Measurements from ENCODE around the gene UTY. TPM values are rescaled to one million over a fixed set of nuclear protein-coding genes. Genes with fewer than 3 reads are reported as not detected.

The UTY gene
- total and polyA plus RNA-seq, 9 donors = 0.03 TPM; not detected in 8

- H3K27ac ChIP-seq = no peak overlapping the region
- TF ChIP-seq EP300 (IDR thresholded peaks at IDR 0.05) = no peak
- H3K4me1 ChIP-seq (ENCODE audit: insufficient read depth) = no peaks in the 10 kb centered on the region
- no peak overlapping the region for H3K4me3 ChIP-seq
- intact Hi-C loops (cut with DNase I) = no loop called here
- H3K9me3 ChIP-seq = no peaks in the 10 kb centered on the region
- H3K27me3 ChIP-seq = no peaks in the 10 kb centered on the region
- no peak for DNase-seq
- H3K36me3 ChIP-seq = no peaks in the 10 kb centered on the region
Measured at GRCh38 chrY:13370245-13370644, 109.6 kb downstream of the UTY start.

GRCh38 chrY:13368513-13368845 is 111.4 kb downstream of the UTY start:
- Histone ChIP-seq H3K27me3 (no peaks in the 10 kb centered on the region), H3K27ac (no peak overlapping the region), H3K9me3 (no peaks in the 10 kb centered on the region), H3K36me3 (no peaks in the 10 kb centered on the region), H3K4me1 (ENCODE audit: insufficient read depth) (no peaks in the 10 kb centered on the region), H3K4me3 (no peak overlapping the region)
- intact Hi-C loops (cut with DNase I) = no loop called here
- no CpG with 5 or more reads among the region's 4 CpGs for WGBS, 3 donors
- DNase-seq = no peak
- TF ChIP-seq CTCF (IDR thresholded peaks at IDR 0.05) (no peak), POLR2A (IDR thresholded peaks at IDR 0.05) (no peak), EP300 (IDR thresholded peaks at IDR 0.05) (no peak)

DNA sequence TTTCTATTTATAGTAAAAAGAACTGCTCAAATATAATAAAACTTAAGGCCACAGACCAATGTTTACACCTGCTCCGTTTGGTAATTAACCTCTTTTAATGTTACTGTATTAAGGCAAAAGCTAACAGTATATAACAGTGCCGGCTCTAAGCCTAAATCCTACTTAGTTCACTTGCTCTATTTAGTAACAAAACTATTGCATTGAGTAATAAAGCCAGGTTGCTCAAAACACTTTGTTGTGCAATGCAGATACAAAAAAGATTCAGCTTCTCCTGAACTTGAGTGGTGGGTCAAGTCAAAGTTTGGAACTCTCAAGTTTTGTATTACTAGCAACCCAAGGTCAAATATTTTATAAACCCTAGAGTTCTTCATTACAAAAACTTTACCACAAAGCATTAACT is 116.2 kb downstream of the UTY start:
- Histone ChIP-seq H3K27me3 (no peaks in the 10 kb centered on the region), H3K4me1 (ENCODE audit: insufficient read depth) (no peaks in the 10 kb centered on the region), H3K9me3 (no peaks in the 10 kb centered on the region), H3K27ac (no peak overlapping the region), H3K36me3 (no peaks in the 10 kb centered on the region), H3K4me3 (no peak overlapping the region)
- TF ChIP-seq POLR2A (IDR thresholded peaks at IDR 0.05) = no peak
- no CpG with 5 or more reads among the region's 2 CpGs for WGBS, 3 donors
- DNase-seq = no peak
- intact Hi-C loops (cut with DNase I) = no loop called here

DNA sequence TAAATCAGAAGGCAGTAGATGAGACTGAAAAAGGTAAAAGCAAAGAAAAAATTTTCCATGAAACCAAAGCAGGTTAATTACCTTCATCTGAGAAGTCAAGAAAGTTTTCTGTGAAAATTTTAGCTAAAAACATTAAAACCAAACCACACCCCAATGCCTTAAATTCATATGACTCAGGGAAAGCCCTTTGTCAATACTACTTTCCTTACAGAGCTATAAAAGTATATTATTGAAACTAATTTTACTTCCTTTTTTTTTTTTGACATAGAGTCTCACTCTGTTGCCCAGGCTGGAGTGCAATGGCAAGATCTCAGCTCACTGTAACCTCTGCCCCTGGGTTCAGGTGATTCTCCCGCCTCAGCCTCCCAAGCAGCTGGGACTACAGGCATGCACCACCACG is 117.2 kb downstream of the UTY start:
- Histone ChIP-seq H3K4me3 (no peak overlapping the region), H3K4me1 (ENCODE audit: insufficient read depth) (no peaks in the 10 kb centered on the region), H3K9me3 (no peaks in the 10 kb centered on the region), H3K27me3 (no peaks in the 10 kb centered on the region), H3K27ac (no peak overlapping the region), H3K36me3 (no peaks in the 10 kb centered on the region)
- DNase-seq = no peak
- WGBS, 3 donors = no CpG with 5 or more reads among the region's 2 CpGs
- intact Hi-C loops (cut with DNase I) = no loop called here
- TF ChIP-seq POLR2A (IDR thresholded peaks at IDR 0.05) (no peak), EP300 (IDR thresholded peaks at IDR 0.05) (no peak), CTCF (IDR thresholded peaks at IDR 0.05) (no peak)

DNA sequence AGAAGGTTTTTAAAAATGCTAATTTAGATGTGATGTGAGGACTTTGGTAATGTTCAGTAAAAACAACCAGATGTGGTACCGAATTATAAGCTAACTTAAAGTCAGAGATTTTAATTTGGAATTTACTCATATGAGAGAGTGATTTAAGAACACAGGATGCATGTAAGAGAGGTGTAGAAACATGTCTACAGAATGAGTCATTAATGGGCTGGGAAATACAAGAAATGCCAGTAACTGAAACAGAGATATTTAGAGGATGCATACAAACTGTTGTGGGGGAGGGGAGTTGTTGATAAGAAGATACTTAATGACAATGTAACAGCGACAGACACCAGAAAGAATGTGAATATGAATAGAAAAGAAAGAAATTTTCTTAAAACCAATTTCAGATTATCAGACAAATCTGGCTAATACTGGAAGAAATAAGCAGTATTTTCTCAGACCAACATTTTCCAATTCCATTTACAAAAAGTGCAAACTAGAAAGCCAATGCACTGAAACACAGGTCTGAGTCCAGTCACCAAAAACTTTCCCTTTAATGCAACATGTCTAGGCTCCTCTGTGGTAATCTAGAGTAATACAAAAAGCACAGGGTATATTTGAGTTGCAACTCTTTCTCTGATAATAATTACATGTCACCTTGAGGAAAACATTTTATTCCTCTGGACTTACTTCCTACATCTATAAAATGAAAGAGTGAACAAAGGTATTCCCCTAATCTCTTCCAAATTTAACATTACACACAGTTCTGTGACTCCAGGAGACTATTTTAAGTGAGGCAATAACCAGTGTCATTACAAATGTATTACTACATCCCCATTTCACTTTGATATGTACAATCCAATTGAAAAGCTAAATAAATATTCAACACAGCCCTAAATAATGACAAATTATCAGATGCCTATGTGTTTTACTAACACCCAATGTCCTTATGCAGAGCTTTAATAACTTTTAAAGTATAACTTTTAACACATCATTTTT is 117.9 kb downstream of the UTY start:
- no peak for TF ChIP-seq POLR2A (IDR thresholded peaks at IDR 0.05)
- TF ChIP-seq EP300 (IDR thresholded peaks at IDR 0.05) = no peak
- no peak for TF ChIP-seq CTCF (IDR thresholded peaks at IDR 0.05)
- H3K4me3 ChIP-seq = no peak overlapping the region
- no peaks in the 10 kb centered on the region for H3K27me3 ChIP-seq
- no CpG with 5 or more reads among the region's 2 CpGs for WGBS, 3 donors
- H3K4me1 ChIP-seq (ENCODE audit: insufficient read depth) = no peaks in the 10 kb centered on the region
- no peaks in the 10 kb centered on the region for H3K36me3 ChIP-seq
- no peak overlapping the region for H3K27ac ChIP-seq
- no peaks in the 10 kb centered on the region for H3K9me3 ChIP-seq
- DNase-seq = no peak
- intact Hi-C loops (cut with DNase I) = no loop called here
